DMS53 (cell line): ENCODE measurements around the gene PKM.

Source experiments
- DNase-seq: peaks from one replicate; lab custom pipeline; 2025; lab: John Stamatoyannopoulos, UW

Gene PKM

DNA sequence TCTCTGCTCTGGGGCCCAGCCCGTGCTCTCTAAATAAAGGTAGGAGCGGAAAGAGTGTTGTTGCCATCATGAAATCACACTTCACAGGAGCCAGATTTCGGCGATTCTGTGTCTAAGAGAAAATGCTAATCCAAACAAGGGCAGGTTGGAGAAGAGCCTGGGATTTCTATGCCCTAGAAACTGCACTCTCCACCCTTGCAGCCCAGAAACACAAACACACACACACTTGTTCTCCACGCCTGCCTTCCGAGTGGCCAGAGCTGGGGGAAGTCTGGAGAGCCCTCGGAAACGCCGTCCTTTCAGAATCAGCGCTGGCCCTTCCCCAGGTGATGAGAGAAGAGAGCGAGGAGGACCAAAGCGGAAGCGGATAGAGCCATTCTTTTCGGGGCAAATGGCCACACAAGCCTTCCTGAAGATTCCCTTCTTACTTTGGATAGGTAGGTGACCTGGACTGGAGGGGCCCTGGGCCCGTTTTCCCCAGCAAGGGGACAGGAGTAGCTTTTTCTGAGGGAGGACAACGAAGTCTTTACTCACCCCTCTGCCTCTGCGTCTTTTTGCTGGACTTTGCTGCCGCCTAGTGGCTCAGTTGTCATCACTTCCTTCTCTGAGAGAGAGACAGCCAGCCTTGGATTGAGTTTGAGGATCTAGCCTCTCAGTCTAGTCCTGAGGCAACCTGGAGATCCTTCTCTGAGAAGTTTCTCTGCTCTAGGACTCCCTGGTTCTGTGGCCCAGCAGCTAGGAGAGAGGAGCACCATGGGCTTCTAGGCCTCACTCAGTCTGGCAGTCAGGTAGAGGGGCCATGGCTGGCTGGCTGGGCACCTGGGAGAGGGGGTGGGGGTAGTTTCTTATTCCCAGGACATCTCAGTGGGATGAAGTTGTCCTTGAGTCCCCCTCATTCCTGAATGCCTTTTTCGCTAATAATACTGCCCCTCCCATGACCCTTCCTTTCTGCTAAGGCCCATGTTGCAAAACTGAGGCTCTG is 75.1 kb downstream of the PKM start:
- DNase-seq = peak; percentile 86

DNA sequence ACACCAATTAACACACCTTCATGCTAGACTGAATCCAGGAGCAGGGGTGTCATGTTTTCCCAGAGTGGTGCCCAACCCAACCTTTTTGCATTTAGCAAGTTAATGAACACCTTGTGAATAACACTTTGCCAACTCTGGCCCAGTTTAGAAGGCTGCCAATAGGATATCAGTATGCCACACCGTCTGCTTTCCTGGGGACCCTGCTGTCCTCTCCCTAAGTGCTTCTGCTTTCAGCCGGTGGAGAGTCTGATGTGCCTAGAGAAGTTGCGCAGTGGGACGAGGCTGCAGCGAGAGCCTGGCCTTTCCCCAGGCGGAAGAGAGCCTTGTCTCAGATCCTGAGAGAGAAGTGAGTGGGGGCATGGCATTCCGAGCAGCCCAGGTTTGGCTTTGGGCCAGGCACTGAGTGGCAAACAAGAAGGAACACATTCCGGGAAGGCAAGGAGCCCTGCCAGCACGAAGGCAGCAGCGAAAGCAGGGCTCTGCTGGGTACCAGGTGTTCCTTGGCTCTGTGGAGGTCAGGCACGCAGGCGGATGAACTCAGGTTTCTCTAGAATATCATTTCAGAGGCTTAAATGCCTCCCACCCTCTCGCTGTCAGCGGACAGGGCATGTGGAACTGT is 75.9 kb downstream of the PKM start:
- peak; percentile 68 for DNase-seq

DNA sequence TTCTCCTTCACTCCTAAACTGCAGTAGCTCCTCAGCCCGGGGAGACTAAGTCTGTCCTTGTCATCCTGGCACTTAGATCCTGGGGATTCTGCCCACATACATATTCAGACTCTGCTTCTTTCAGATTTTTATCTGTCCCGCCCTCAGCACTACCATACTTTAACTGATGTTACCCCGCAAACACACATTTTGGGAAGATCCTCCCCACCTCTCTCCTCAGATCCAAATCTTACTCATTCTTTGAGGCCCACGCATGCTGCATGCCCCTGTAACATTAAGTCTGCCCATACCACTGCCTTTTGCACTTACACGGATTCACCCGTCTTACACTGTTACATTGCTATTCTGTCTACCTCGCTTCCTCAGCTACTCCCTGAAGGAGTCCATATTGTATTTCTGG is 76.7 kb downstream of the PKM start:
- no peak for DNase-seq

DNA sequence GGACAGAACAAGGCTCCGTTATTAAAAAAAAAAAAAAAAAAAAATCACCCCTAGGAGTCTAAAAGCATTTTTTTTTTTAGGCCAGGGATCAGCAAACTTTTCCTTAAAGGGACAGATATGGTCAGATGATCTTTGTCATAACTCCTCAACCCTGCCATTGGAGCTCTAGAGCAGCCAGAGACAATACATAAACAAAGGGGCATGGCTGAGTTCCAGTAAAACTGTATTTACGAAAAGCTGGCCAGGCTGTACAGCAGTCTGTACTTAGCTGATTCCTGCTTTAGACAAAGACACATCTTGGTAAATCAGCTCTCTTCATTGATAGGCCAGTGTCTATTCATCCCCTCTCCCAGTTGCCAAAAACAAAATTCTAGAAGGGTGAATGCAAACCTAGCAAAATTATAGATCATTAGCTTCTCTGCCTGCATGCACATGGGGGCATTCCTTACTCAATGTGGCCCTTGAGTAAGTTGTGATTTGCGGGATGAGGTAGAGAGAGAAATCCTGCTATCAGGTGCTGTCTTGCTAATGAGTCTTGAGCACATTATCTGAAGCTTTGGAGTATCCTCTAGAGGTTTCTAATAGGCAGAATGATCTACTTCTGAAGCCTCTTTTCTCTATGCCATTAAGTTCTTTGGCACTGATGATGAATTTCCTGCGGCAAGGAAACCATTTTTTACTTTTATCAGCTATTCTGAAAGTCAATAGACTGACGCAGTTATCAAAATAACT is 77.6 kb downstream of the PKM start:
- DNase-seq = no peak
